NCI-H526 (cell line): ENCODE data around the gene SRPK2.

ENCODE experiments used
- DNase-seq, 2 experiments: peaks; one replicate each; lab custom pipeline; 2025; lab: John Stamatoyannopoulos, UW

SRPK2 gene

GRCh38 chr7:105136221-105136620 is 252.5 kb downstream of the SRPK2 start:
- no peak for DNase-seq

GRCh38 chr7:105133986-105134655 is 254.6 kb downstream of the SRPK2 start:
- DNase-seq: no peak

GRCh38 chr7:105133358-105133757 is 255.4 kb downstream of the SRPK2 start:
- no peak for DNase-seq

GRCh38 chr7:105132835-105133234 is 255.9 kb downstream of the SRPK2 start:
- no peak for DNase-seq

GRCh38 chr7:105132335-105132734 is 256.4 kb downstream of the SRPK2 start:
- no peak for DNase-seq

GRCh38 chr7:105131890-105132289 is 256.8 kb downstream of the SRPK2 start:
- no peak for DNase-seq

GRCh38 chr7:105131033-105131656 is 257.6 kb downstream of the SRPK2 start:
- DNase-seq: no peak

DNA sequence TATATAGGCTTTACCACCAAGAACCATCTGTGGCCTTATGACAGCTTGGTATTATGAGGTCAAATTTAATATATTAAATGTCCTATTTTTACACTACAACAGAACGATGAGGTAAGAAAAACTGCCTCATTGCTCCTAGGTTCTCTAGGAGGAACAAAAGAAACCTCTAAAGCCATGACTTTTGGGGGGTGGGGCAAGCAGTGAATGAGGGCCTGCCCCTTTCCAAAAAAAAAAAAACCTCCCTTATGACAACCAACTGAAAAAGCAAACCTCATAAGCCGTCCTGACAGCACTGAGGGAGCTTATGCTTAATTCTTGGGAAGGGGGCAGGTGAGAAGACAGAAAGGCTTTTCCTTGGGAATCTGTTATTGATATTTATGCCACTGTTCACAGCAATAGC is 258.1 kb downstream of the SRPK2 start:
- no peak for DNase-seq

DNA sequence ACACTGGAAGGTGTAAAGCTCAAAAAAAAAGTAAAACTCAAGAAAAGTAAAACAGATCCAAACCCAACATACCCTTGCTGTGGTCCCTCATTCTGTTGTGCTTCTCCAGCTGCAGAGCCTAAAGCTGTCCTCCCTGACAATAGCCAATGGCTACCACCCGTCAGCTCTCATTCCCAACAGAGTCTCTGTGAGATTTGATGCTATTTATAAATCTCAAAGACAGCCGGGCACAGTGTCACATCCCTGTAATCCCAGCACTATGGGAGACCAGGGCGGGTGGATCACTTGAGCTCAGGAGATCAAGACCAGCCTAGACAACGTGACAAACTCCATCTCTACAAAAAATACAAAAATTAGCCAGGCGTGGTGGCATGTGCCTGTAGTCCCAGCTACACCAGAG is 258.7 kb downstream of the SRPK2 start:
- no peak for DNase-seq

DNA sequence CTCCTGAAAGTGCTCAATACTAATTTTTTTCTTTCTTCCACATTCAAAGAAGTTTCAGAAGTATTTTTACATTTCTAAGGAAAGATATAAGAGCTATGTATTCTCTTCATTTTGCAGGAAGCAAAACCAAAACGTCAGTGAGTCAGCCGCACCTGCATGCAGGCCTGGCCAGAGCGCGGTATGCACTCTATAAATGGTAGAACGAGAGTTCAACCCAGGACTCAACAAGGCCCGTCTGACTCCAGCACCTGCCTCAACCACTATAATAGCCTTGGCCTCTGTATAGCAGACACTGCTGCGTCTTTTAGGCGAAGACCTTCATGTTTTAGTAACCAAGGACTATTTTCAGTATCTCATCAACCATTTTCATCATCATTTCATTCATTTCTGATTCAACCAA is 261.5 kb downstream of the SRPK2 start:
- no peak for DNase-seq

- no peak for DNase-seq
Measured at GRCh38 chr7:105126436-105126975, 262.2 kb downstream of the SRPK2 start.

DNA sequence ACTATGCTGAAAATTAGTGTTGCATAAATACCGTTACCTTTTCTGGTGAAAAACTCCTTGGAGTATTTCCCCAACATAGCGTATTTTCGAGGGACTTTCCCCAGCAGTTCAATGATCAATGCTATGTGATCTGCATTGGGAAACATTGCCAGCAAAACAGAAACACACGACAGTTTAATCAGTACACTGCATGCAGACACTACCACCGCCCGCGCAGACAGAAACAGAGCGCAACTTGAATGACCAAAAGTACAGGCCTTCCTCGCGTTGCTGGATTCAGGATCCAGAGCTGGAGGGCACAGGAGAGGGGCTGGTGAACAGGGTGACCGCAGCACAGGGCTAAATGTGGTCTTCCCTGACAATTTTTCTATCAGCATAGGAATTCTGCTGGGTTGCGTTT is 263.0 kb downstream of the SRPK2 start:
- no peak for DNase-seq

DNA sequence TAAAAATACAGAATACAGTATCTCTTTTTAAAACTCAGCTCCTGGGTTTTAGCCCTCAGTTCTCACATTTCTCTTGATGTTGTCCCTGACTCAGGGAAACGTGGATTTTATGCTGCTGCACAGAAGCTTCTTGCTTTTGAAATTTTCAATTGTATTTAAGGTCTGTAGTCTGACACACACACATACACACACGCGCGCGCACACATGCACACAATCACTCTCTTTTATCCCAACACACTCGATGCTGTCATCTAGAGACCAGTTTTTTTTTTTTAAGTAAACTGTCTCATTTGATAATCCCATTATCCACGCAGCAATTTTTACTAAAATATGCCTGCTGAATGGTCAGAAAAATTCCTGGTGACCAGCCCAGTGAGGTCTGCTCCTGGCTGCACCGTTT is 266.1 kb downstream of the SRPK2 start:
- no peak for DNase-seq

GRCh38 chr7:105118612-105119600 is 269.8 kb downstream of the SRPK2 start:
- no peak for DNase-seq

DNA sequence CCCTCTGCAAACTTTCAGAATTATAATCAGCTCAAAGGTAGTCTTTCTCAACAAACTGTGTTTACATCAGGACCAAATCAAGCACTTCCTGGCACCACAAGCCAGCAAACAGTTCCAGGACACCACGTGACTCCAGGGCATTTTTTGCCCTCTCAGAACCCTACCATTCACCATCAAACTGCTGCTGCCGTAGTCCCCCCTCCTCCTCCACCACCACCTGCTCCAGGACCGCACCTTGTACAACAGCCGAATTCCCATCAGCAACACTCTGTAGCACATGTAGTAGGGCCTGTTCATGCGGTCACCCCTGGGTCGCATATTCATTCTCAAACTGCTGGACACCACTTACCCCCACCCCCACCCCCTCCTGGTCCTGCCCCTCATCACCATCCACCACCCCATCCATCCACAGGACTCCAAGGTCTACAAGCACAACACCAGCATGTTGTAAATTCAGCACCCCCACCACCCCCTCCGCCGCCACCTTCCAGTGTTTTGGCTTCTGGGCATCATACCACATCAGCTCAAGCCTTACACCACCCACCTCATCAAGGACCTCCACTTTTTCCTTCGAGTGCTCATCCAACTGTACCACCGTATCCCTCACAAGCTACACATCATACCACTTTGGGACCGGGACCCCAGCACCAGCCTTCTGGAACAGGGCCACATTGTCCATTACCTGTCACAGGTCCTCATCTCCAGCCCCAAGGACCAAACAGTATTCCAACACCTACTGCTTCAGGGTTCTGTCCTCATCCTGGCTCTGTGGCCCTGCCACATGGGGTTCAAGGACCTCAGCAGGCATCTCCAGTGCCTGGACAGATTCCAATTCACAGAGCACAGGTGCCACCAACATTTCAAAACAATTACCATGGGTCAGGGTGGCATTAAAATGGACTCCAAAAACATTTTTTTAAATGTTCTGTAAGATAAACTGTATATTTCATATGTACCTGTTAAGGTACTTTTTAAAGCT is 276.0 kb downstream of the SRPK2 start:
- DNase-seq: no peak

- DNase-seq: no peak
Measured at GRCh38 chr7:105107458-105107857, 281.3 kb downstream of the SRPK2 start.

GRCh38 chr7:105106473-105106872 is 282.2 kb downstream of the SRPK2 start:
- DNase-seq: no peak

- no peak for DNase-seq
Measured at GRCh38 chr7:105105579-105105978, 283.1 kb downstream of the SRPK2 start.

DNA sequence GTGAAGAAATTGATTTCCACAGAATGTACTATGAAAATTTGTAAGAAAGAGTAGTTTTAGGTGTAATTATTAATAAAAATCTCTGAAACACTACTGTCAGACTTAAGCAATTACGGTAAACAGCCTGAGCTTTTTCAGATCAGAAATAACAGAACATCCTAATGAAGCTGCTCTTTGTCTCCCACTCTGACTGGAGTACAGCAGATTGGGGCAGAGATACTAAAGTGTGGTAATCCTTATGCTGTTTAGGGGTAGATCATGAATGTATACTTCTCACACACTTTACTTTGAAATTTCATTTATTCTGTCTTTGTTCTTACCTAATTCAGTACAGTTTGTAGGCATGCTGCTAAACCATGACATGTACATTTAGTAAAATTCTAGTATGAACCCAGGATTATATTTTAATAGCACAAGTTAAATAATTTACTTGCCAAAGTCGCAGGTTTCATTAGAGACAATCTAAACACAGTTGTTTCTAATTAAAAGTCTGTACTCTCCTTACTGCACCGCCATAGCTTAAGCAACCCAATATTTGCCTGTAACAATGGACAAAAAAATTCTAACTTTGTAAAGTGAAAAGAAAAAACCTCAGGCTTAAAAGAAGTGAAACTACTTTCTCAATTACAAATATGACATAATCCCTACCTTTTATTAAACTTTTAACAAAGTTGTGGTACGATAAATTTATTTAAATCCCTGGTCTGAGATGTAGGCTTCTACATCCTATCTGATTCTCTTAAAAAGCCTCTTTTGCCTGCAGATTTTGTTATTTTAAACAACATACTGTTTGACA is 286.0 kb downstream of the SRPK2 start:
- DNase-seq: no peak

- DNase-seq: no peak
Measured at GRCh38 chr7:105101864-105102263, 286.9 kb downstream of the SRPK2 start.
